Non-pigmented ciliary epithelial cell (primary cell): ENCODE results near the gene SLC27A5.
"Not testable (repeated sequence)": the region's sequence is repeated elsewhere in the genome, so short reads cannot be mapped to it uniquely, and the experiment has no call there.

Source experiments
- DNase-seq: peaks from one replicate; pipeline ENCODE4 v3.0.0-alpha.2; 2010; ENCODE audit warnings: low read depth

Gene SLC27A5

GRCh38 chr19:58550362-58551122, 38.8 kb upstream of the SLC27A5 start:
- DNase-seq = no peak

GRCh38 chr19:58549664-58550361, 38.0 kb upstream of the SLC27A5 start:
- DNase-seq = no peak

GRCh38 chr19:58548859-58549663, 37.3 kb upstream of the SLC27A5 start:
- no peak for DNase-seq

GRCh38 chr19:58547323-58548312, 35.8 kb upstream of the SLC27A5 start:
- no peak for DNase-seq

GRCh38 chr19:58546019-58546530, 34.3 kb upstream of the SLC27A5 start:
- no peak for DNase-seq

GRCh38 chr19:58545286-58546018, 33.7 kb upstream of the SLC27A5 start:
- DNase-seq = no peak

- no peak for DNase-seq
These were observed 32.9 kb upstream of the SLC27A5 start for GRCh38 chr19:58544591-58545285.

GRCh38 chr19:58543826-58544590, 32.2 kb upstream of the SLC27A5 start, which contains the start of gene TRIM28:
TSS of gene TRIM28 (plus strand) at chr19:58544064. CDS start at chr19:58544758, 694 bp downstream.
- DNase-seq = peak; percentile 94

GRCh38 chr19:58542641-58543372, 31.0 kb upstream of the SLC27A5 start:
- DNase-seq = not testable (repeated sequence)

- not testable (repeated sequence) for DNase-seq
These were observed 27.4 kb upstream of the SLC27A5 start for GRCh38 chr19:58539169-58539559.

- DNase-seq = no peak
These were observed 26.7 kb upstream of the SLC27A5 start for GRCh38 chr19:58538257-58539168.

GRCh38 chr19:58536852-58537798, 25.3 kb upstream of the SLC27A5 start:
- DNase-seq = no peak

- no peak for DNase-seq
These were observed 24.1 kb upstream of the SLC27A5 start for GRCh38 chr19:58535857-58536256.

- DNase-seq = no peak
These were observed 19.4 kb upstream of the SLC27A5 start for GRCh38 chr19:58531034-58531840.

- DNase-seq = no peak
These were observed 17.6 kb upstream of the SLC27A5 start for GRCh38 chr19:58529405-58529804.
